ENCODE results near the gene KIAA0319L.
A peak's percentile ranks its signal among the peaks of the same experiment; 100 is the strongest.

The KIAA0319L gene

GRCh38 chr1:35449334-35450008 lies 107.7 kb downstream of the KIAA0319L start:
- H3K4me2 ChIP-seq (ENCODE audit: low read length), result no peak overlapping the region
- no peak overlapping the region for H4K91ac ChIP-seq (ENCODE audit: low read depth, low read length)
- no peak overlapping the region for H2BK120ac ChIP-seq (ENCODE audit: insufficient read depth, low read length, poor library complexity)
- H4K8ac ChIP-seq (ENCODE audit: low read depth, low read length), result no peak overlapping the region
- no peaks in the 10 kb centered on the region for H3K27me3 ChIP-seq (ENCODE audit: insufficient read depth, low read length)
- H2BK5ac ChIP-seq (ENCODE audit: low read depth, low read length, poor library complexity), result no peak overlapping the region
- DNase-seq, result no peak
- no CpG with 5 or more reads among the region's 7 CpGs for WGBS (ENCODE audit: extremely low coverage, insufficient coverage, insufficient read length)
- H3K36me3 ChIP-seq (ENCODE audit: control insufficient read depth in 1 of 2, insufficient read depth in 2 of 2, low read length in 2 of 2), result peaks cover 12 to 24% of the 10 kb centered on the region in 2 experiments
- no peak overlapping the region for H3K4ac ChIP-seq (ENCODE audit: low read depth, low read length)
- H2AFZ ChIP-seq (ENCODE audit: insufficient read depth, low read length, poor library complexity), result no peak overlapping the region
- no peaks in the 10 kb centered on the region for H3K79me2 ChIP-seq (ENCODE audit: control insufficient read depth, insufficient read depth, low read length, poor library complexity)
- H4K12ac ChIP-seq (ENCODE audit: low read depth, low read length), result no peak overlapping the region
- no peak overlapping the region for H3K9ac ChIP-seq (ENCODE audit: low read length)
- no peaks in the 10 kb centered on the region for H3K79me1 ChIP-seq (ENCODE audit: low read length)
- no peaks in the 10 kb centered on the region for H3K9me3 ChIP-seq (ENCODE audit: insufficient read depth, low read depth, low read length)
- H2BK12ac ChIP-seq (ENCODE audit: low read length), result no peak overlapping the region
- no peak overlapping the region for H3K4me3 ChIP-seq (ENCODE audit: low read depth, low read length)
- no peak overlapping the region for H2AK5ac ChIP-seq (ENCODE audit: low read length)
- no peak overlapping the region for H3K18ac ChIP-seq (ENCODE audit: low read length)
- H3K4me1 ChIP-seq (ENCODE audit: control insufficient read depth in 1 of 2, insufficient read depth in 2 of 2, low read length in 2 of 2), result peaks cover 2 to 3% of the 10 kb centered on the region in 2 experiments
- no peak overlapping the region for H3K14ac ChIP-seq (ENCODE audit: low read length)
- no peak overlapping the region for H3K27ac ChIP-seq (ENCODE audit: low read depth, low read length)
- no peak overlapping the region for H3K23ac ChIP-seq (ENCODE audit: low read length)

- H3K79me1 ChIP-seq (ENCODE audit: low read length), result no peaks in the 10 kb centered on the region
- H2BK5ac ChIP-seq (ENCODE audit: low read depth, low read length, poor library complexity), result no peak overlapping the region
- no peak overlapping the region for H4K8ac ChIP-seq (ENCODE audit: low read depth, low read length)
- H2BK120ac ChIP-seq (ENCODE audit: insufficient read depth, low read length, poor library complexity), result no peak overlapping the region
- H3K4me1 ChIP-seq (ENCODE audit: control insufficient read depth in 1 of 2, insufficient read depth in 2 of 2, low read length in 2 of 2), result peaks cover 5% of the 10 kb centered on the region in 2 experiments
- H2AFZ ChIP-seq (ENCODE audit: insufficient read depth, low read length, poor library complexity), result no peak overlapping the region
- no peak overlapping the region for H3K4me3 ChIP-seq (ENCODE audit: low read depth, low read length)
- H4K91ac ChIP-seq (ENCODE audit: low read depth, low read length), result no peak overlapping the region
- H3K23ac ChIP-seq (ENCODE audit: low read length), result no peak overlapping the region
- no peak overlapping the region for H4K12ac ChIP-seq (ENCODE audit: low read depth, low read length)
- H3K79me2 ChIP-seq (ENCODE audit: control insufficient read depth, insufficient read depth, low read length, poor library complexity), result no peaks in the 10 kb centered on the region
- H3K36me3 ChIP-seq (ENCODE audit: control insufficient read depth in 1 of 2, insufficient read depth in 2 of 2, low read length in 2 of 2), result peaks cover 10 to 23% of the 10 kb centered on the region in 2 experiments
- no CpG with 5 or more reads among the region's 3 CpGs for WGBS (ENCODE audit: extremely low coverage, insufficient coverage, insufficient read length)
- H2BK12ac ChIP-seq (ENCODE audit: low read length), result no peak overlapping the region
- no peak overlapping the region for H3K14ac ChIP-seq (ENCODE audit: low read length)
- peak; percentile 24 to 51 for DNase-seq
- no peak overlapping the region for H2AK5ac ChIP-seq (ENCODE audit: low read length)
- H3K9ac ChIP-seq (ENCODE audit: low read length), result no peak overlapping the region
- no peaks in the 10 kb centered on the region for H3K27me3 ChIP-seq (ENCODE audit: insufficient read depth, low read length)
- H3K9me3 ChIP-seq (ENCODE audit: insufficient read depth, low read depth, low read length), result no peaks in the 10 kb centered on the region
- H3K4ac ChIP-seq (ENCODE audit: low read depth, low read length), result no peak overlapping the region
- H3K4me2 ChIP-seq (ENCODE audit: low read length), result no peak overlapping the region
- no peak overlapping the region for H3K27ac ChIP-seq (ENCODE audit: low read depth, low read length)
- H3K18ac ChIP-seq (ENCODE audit: low read length), result no peak overlapping the region
Measured at GRCh38 chr1:35448344-35448801, 108.8 kb downstream of the KIAA0319L start.

- no peak overlapping the region for H2BK5ac ChIP-seq (ENCODE audit: low read depth, low read length, poor library complexity)
- H3K9me3 ChIP-seq (ENCODE audit: insufficient read depth, low read depth, low read length), result no peaks in the 10 kb centered on the region
- H3K9ac ChIP-seq (ENCODE audit: low read length), result no peak overlapping the region
- no peaks in the 10 kb centered on the region for H3K27me3 ChIP-seq (ENCODE audit: insufficient read depth, low read length)
- no peaks in the 10 kb centered on the region for H3K79me1 ChIP-seq (ENCODE audit: low read length)
- no peak for DNase-seq
- no peak overlapping the region for H3K18ac ChIP-seq (ENCODE audit: low read length)
- H3K27ac ChIP-seq (ENCODE audit: low read depth, low read length), result no peak overlapping the region
- peaks cover 5% of the 10 kb centered on the region in 2 experiments for H3K4me1 ChIP-seq (ENCODE audit: control insufficient read depth in 1 of 2, insufficient read depth in 2 of 2, low read length in 2 of 2)
- H2BK12ac ChIP-seq (ENCODE audit: low read length), result no peak overlapping the region
- H2BK120ac ChIP-seq (ENCODE audit: insufficient read depth, low read length, poor library complexity), result no peak overlapping the region
- H4K91ac ChIP-seq (ENCODE audit: low read depth, low read length), result no peak overlapping the region
- no peaks in the 10 kb centered on the region for H3K79me2 ChIP-seq (ENCODE audit: control insufficient read depth, insufficient read depth, low read length, poor library complexity)
- no peak overlapping the region for H3K4ac ChIP-seq (ENCODE audit: low read depth, low read length)
- no peak overlapping the region for H3K14ac ChIP-seq (ENCODE audit: low read length)
- H2AFZ ChIP-seq (ENCODE audit: insufficient read depth, low read length, poor library complexity), result no peak overlapping the region
- peaks cover 15 to 28% of the 10 kb centered on the region in 2 experiments for H3K36me3 ChIP-seq (ENCODE audit: control insufficient read depth in 1 of 2, insufficient read depth in 2 of 2, low read length in 2 of 2)
- no peak overlapping the region for H2AK5ac ChIP-seq (ENCODE audit: low read length)
- no peak overlapping the region for H4K8ac ChIP-seq (ENCODE audit: low read depth, low read length)
- H3K23ac ChIP-seq (ENCODE audit: low read length), result no peak overlapping the region
- no peak overlapping the region for H4K12ac ChIP-seq (ENCODE audit: low read depth, low read length)
- no peak overlapping the region for H3K4me2 ChIP-seq (ENCODE audit: low read length)
- H3K4me3 ChIP-seq (ENCODE audit: low read depth, low read length), result no peak overlapping the region
Measured at GRCh38 chr1:35447278-35447677, 109.9 kb downstream of the KIAA0319L start.

- H3K4ac ChIP-seq (ENCODE audit: low read depth, low read length), result no peak overlapping the region
- no peak overlapping the region for H3K4me2 ChIP-seq (ENCODE audit: low read length)
- DNase-seq, result no peak
- H2BK12ac ChIP-seq (ENCODE audit: low read length), result no peak overlapping the region
- H4K91ac ChIP-seq (ENCODE audit: low read depth, low read length), result no peak overlapping the region
- no peak overlapping the region for H2AK5ac ChIP-seq (ENCODE audit: low read length)
- H3K79me2 ChIP-seq (ENCODE audit: control insufficient read depth, insufficient read depth, low read length, poor library complexity), result no peaks in the 10 kb centered on the region
- peak overlapping the region; percentile 30 for H3K27ac ChIP-seq (ENCODE audit: low read depth, low read length)
- peaks cover 3% of the 10 kb centered on the region for H3K79me1 ChIP-seq (ENCODE audit: low read length)
- H3K14ac ChIP-seq (ENCODE audit: low read length), result no peak overlapping the region
- peaks cover 13 to 18% of the 10 kb centered on the region in 2 experiments for H3K4me1 ChIP-seq (ENCODE audit: control insufficient read depth in 1 of 2, insufficient read depth in 2 of 2, low read length in 2 of 2)
- no peak overlapping the region for H2AFZ ChIP-seq (ENCODE audit: insufficient read depth, low read length, poor library complexity)
- H3K9me3 ChIP-seq (ENCODE audit: insufficient read depth, low read depth, low read length), result peaks cover 1% of the 10 kb centered on the region
- no peak overlapping the region for H2BK5ac ChIP-seq (ENCODE audit: low read depth, low read length, poor library complexity)
- H3K18ac ChIP-seq (ENCODE audit: low read length), result no peak overlapping the region
- no peak overlapping the region for H3K9ac ChIP-seq (ENCODE audit: low read length)
- no peak overlapping the region for H3K23ac ChIP-seq (ENCODE audit: low read length)
- no peaks in the 10 kb centered on the region for H3K27me3 ChIP-seq (ENCODE audit: insufficient read depth, low read length)
- no peak overlapping the region for H4K12ac ChIP-seq (ENCODE audit: low read depth, low read length)
- H3K36me3 ChIP-seq (ENCODE audit: control insufficient read depth in 1 of 2, insufficient read depth in 2 of 2, low read length in 2 of 2), result peaks cover 22 to 32% of the 10 kb centered on the region in 2 experiments
- H4K8ac ChIP-seq (ENCODE audit: low read depth, low read length), result no peak overlapping the region
- H2BK120ac ChIP-seq (ENCODE audit: insufficient read depth, low read length, poor library complexity), result no peak overlapping the region
- no peak overlapping the region for H3K4me3 ChIP-seq (ENCODE audit: low read depth, low read length)
Measured at GRCh38 chr1:35444519-35444774, 112.8 kb downstream of the KIAA0319L start.

Data from trophoblast cell (in vitro differentiated cells and primary cell).